BJ (cell line): ENCODE measurements around the gene VGLL4. TPM values are rescaled to one million over a fixed set of nuclear protein-coding genes. Genes with fewer than 3 reads are reported as not detected.
A peak's percentile ranks its signal among the peaks of the same experiment; 100 is the strongest.

Experiments
- CTCF ChIA-PET: fragments of 350-600 bp; formaldehyde crosslinking; extraction: SDS; loops from one replicate; lab custom pipeline; 2021; ENCODE audit warnings: antibody characterized with exemption, inconsistent platforms; lab: Yijun Ruan, JAX
- POLR2A ChIA-PET: fragments of 300-600 bp; sonication (Branson Sonifier 250); formaldehyde crosslinking; extraction: SDS; loops from one replicate; lab custom pipeline; 2021; ENCODE audit warnings: antibody characterized with exemption; lab: Charles Lee
- DNase-seq: peaks from one replicate; pipeline ENCODE4 v3.0.0-alpha.2; 2011; ENCODE audit warnings: low read depth
- H3K27me3 ChIP-seq: 2 replicates; pipeline ENCODE4 v1.6.0; 2011; ENCODE audit warnings: low read length; ENCODE audit not compliant: control insufficient read depth, insufficient read depth
- H3K36me3 ChIP-seq: 2 replicates; pipeline ENCODE4 v1.5.1; 2011; ENCODE audit warnings: low read length; ENCODE audit not compliant: control insufficient read depth, insufficient read depth
- H3K4me3 ChIP-seq: 2 replicates; pipeline ENCODE4 v1.5.1; 2011; ENCODE audit warnings: low read depth, mild to moderate bottlenecking, control low read depth, low read length
- CTCF ChIP-seq: IDR thresholded peaks from 2 replicates; pipeline ENCODE4 v1.5.1; 2011; ENCODE audit warnings: low read depth, mild to moderate bottlenecking, control low read depth, inconsistent platforms, low read length, moderate library complexity; ENCODE audit not compliant: insufficient read depth
- polyA plus RNA-seq: library from polyadenylated mRNA; depleted of rRNA; stranded (reverse); fragments of >200 nt; gene quantifications from 2 replicates; pipeline ENCODE4 v1.2.3, GENCODE V29; 2011

The VGLL4 gene
- polyA plus RNA-seq, 1 experiment, result 31.3 TPM

DNA sequence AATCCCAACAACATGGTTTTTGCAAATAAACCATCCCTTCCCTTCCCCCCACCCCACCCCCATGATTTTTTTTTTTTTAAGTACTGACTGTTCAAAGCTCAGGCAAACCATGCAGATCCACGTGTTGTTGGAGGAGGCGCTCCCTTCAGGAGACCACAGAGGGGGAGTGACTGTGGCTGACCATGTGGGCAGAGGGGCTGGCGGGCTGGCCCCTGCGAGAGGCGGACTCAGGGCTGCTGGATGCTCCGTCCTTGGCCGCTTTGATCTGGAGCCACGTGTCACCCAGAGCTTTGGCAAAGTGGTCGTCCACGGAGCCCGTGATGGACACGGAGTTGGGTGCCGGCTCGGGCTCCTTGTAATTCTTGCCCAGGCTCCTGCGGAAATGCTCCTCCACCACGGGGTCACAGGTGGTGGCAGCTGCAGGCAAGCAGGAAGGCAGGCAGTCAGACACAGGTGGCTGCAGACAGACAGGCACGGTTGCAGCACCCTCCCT lies 85.3 kb downstream of the VGLL4 start:
- H3K27me3 ChIP-seq, result no peaks in the 10 kb centered on the region
- no peak for DNase-seq
- CTCF ChIA-PET, result interaction anchor here (1.6 to 2.1 kb wide), 2 partner anchors 83 to 179 kb away, joined by 3 to 11 read pairs; no protein-coding TSS in a partner anchor
- H3K36me3 ChIP-seq, result peaks cover 38% of the 10 kb centered on the region
- no peak for TF ChIP-seq CTCF
- H3K4me3 ChIP-seq, result no peak overlapping the region
- POLR2A ChIA-PET, result no interaction called here

GRCh38 chr3:11558002-11558401 lies 85.7 kb downstream of the VGLL4 start:
- POLR2A ChIA-PET, result no interaction called here

GRCh38 chr3:11556851-11557644 lies 86.7 kb downstream of the VGLL4 start:
- Histone ChIP-seq H3K4me3 (no peak overlapping the region), H3K36me3 (peaks cover 28% of the 10 kb centered on the region), H3K27me3 (no peaks in the 10 kb centered on the region)
- TF ChIP-seq CTCF, result no peak
- DNase-seq, result no peak
- ChIA-PET POLR2A (no interaction called here), CTCF (interaction anchor here (0.6 to 2.1 kb wide), 5 partner anchors 9 to 322 kb away, joined by 3 to 11 read pairs (median 3); no protein-coding TSS in a partner anchor)

More at GRCh38 chr3:11558002-11558401, 85.7 kb downstream of the VGLL4 start:
- no peaks in the 10 kb centered on the region for H3K27me3 ChIP-seq
- H3K4me3 ChIP-seq, result no peak overlapping the region
- CTCF ChIA-PET, result interaction anchor here (1.6 to 2.1 kb wide), 3 partner anchors 8 to 179 kb away, joined by 3 to 11 read pairs (median 3); no protein-coding TSS in a partner anchor
- H3K36me3 ChIP-seq, result peaks cover 35% of the 10 kb centered on the region
- 0 out of 2 replicates have a peak, but pooled peaks have one; percentile 11 for TF ChIP-seq CTCF
- DNase-seq, result peak; percentile 60

DNA sequence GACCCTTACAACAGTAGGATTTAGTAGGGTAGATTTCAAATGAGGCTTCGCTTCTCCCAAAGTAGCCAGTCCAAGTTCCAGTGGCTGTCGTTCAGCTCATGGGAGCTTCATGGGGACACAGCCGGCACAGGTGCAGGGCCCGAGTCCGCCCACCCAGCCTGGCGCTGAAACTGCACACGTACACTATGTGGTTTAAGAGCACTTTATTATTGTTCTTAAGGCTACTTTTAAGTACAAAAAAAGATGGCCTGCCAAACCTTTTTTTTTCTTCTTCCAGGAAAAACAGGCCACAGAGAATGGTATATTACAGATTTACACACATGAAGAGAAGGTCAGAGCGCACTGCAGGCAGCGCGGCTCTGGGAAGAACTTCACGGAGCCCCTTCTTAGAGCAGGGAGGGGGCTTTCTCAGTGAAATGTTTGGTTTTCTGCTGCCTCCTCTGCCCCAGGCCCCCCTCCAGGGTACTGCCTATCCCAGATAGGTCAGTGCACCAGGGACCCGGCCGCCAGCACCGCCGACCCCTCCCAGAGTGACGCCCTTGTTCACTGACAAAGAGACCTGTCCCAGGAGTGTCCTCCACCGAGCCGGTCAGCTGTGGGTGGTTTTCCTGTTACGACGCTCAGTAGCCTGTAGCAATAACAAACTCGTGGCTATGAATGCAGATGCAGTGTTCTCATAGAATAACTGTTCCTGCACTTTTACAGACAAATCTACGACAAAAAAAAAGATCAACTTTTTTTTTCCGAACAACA lies 87.7 kb downstream of the VGLL4 start:
- no peak for DNase-seq
- H3K4me3 ChIP-seq, result no peak overlapping the region
- H3K36me3 ChIP-seq, result peaks cover 25% of the 10 kb centered on the region
- no peak for TF ChIP-seq CTCF
- CTCF ChIA-PET, result interaction anchor here (0.5 to 2.1 kb wide), 6 partner anchors 10 to 321 kb away, joined by 3 to 11 read pairs (median 4); no protein-coding TSS in a partner anchor
- POLR2A ChIA-PET, result no interaction called here
- H3K27me3 ChIP-seq, result no peaks in the 10 kb centered on the region
